Measurements from ENCODE around the gene KRTAP12-2. TPM values are rescaled to one million over a fixed set of nuclear protein-coding genes. Genes with fewer than 3 reads are reported as not detected.
"Not testable (repeated sequence)": the region's sequence is repeated elsewhere in the genome, so short reads cannot be mapped to it uniquely, and the experiment has no call there.

Gene KRTAP12-2
- total RNA-seq, 4 donors from 2014 or later = not detected

DNA sequence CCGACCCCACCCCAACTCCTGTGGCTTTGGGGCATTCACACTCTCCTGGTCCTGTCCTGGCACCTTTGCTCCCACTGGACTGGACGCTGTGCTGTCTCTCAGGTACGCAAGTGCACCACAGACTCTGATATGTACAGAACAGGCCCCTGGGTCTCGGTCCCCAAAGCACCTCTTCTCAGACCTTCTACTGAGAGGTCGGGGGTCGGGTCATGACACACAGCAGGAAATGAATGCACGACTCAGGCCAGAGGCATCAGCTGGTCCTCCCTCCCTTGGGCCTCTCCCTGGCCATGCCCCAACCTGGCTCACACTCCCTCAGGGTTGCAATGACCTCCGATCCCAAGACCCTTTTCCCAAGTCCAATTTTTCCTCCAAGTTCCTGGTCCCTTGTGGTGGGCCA is 28.5 kb upstream of the KRTAP12-2 start:
- H3K4me3 ChIP-seq = no peak overlapping the region
- H3K9me3 ChIP-seq = peaks cover 0 to 30% (median 0%) of the 10 kb centered on the region in 3 donors
- WGBS, 2 donors (ENCODE audit: low coverage in 1 of 2) = 71% methylated on average over 7 of the region's 8 CpGs; no CpG with 5 or more reads in 1 of the 2 donors
- peaks cover 63% of the 10 kb centered on the region for H3K27me3 ChIP-seq
- no peak overlapping the region for H3K27ac ChIP-seq
- no peaks in the 10 kb centered on the region for H3K4me1 ChIP-seq
- no peak for ATAC-seq
- TF ChIP-seq POLR2A (IDR thresholded peaks at IDR 0.05) = no peak
- no peak for TF ChIP-seq POLR2AphosphoS5 (IDR thresholded peaks at IDR 0.05)
- TF ChIP-seq EP300 (IDR thresholded peaks at IDR 0.05) = no peak
- no peak for TF ChIP-seq CTCF (IDR thresholded peaks at IDR 0.05)
- H3K36me3 ChIP-seq = no peaks in the 10 kb centered on the region

DNA sequence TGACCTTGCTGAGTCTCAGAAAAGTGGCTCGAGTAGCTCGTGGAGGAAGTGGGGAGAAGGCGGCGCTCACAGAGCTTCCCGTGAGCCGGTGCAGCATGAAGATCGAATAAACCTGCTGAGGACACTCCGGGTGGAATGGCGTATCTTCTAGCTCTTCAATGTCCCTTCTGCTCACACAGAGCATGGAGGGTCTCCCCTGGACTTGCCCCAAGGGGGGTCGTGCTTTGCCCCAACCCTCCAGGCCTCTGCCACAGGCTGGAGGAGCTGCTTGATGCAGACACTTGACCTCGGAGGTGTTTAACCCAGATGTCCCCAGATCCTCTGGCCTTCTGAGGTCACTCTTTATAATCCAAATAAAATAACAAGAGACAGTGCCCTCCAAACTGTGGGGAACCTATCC is 28.0 kb upstream of the KRTAP12-2 start:
- ATAC-seq = no peak
- WGBS, 2 donors (ENCODE audit: low coverage in 1 of 2) = 58 to 66% methylated on average over 5 to 9 of the region's 11 CpGs
- Histone ChIP-seq H3K36me3 (no peaks in the 10 kb centered on the region), H3K9me3 (peaks cover 0 to 30% (median 0%) of the 10 kb centered on the region in 3 donors), H3K27ac (no peak overlapping the region), H3K4me1 (no peaks in the 10 kb centered on the region), H3K4me3 (no peak overlapping the region), H3K27me3 (peaks cover 61% of the 10 kb centered on the region)
- TF ChIP-seq CTCF (IDR thresholded peaks at IDR 0.05) = no peak
- TF ChIP-seq POLR2AphosphoS5 (IDR thresholded peaks at IDR 0.05) = no peak
- no peak for TF ChIP-seq POLR2A (IDR thresholded peaks at IDR 0.05)
- no peak for TF ChIP-seq EP300 (IDR thresholded peaks at IDR 0.05)

- no peaks in the 10 kb centered on the region for H3K36me3 ChIP-seq
- 50 to 85% methylated on average over 2 of the region's 2 CpGs for WGBS, 2 donors (ENCODE audit: low coverage in 1 of 2)
- no peak for ATAC-seq
- peaks cover 0 to 30% (median 0%) of the 10 kb centered on the region in 3 donors for H3K9me3 ChIP-seq
- no peak overlapping the region for H3K27ac ChIP-seq
- no peaks in the 10 kb centered on the region for H3K4me1 ChIP-seq
- peaks cover 54% of the 10 kb centered on the region for H3K27me3 ChIP-seq
- TF ChIP-seq POLR2A (IDR thresholded peaks at IDR 0.05) = no peak
- TF ChIP-seq POLR2AphosphoS5 (IDR thresholded peaks at IDR 0.05) = no peak
- no peak for TF ChIP-seq CTCF (IDR thresholded peaks at IDR 0.05)
- no peak for TF ChIP-seq EP300 (IDR thresholded peaks at IDR 0.05)
- no peak overlapping the region for H3K4me3 ChIP-seq
These were observed 26.2 kb upstream of the KRTAP12-2 start for GRCh38 chr21:44692798-44693512.

DNA sequence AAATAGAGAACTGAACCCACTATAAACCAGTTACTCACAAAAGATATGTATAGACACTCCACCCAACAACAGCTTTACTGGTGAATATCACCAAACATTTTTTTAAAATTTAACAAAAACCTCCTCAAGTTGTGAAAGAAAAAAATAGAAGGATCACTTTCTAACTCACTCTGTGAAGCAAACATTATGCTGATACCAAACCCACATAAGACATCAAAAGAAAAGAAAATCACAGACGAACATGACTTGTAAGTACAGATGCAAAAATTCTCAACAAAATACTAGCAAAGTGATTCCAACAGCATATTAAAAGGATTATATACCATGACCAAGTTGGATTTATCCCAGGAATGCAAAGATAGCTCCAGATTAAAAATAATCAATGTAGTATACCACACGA is 25.0 kb upstream of the KRTAP12-2 start:
- TF ChIP-seq POLR2AphosphoS5 (IDR thresholded peaks at IDR 0.05) (no peak), CTCF (IDR thresholded peaks at IDR 0.05) (no peak), POLR2A (IDR thresholded peaks at IDR 0.05) (no peak), EP300 (IDR thresholded peaks at IDR 0.05) (no peak)
- 43 to 60% methylated on average over 2 of the region's 2 CpGs for WGBS, 2 donors (ENCODE audit: low coverage in 1 of 2)
- Histone ChIP-seq H3K36me3 (no peaks in the 10 kb centered on the region), H3K27ac (no peak overlapping the region), H3K4me1 (no peaks in the 10 kb centered on the region), H3K27me3 (peaks cover 54% of the 10 kb centered on the region), H3K4me3 (no peak overlapping the region), H3K9me3 (peaks cover 0 to 30% (median 0%) of the 10 kb centered on the region in 3 donors)
- ATAC-seq = no peak

DNA sequence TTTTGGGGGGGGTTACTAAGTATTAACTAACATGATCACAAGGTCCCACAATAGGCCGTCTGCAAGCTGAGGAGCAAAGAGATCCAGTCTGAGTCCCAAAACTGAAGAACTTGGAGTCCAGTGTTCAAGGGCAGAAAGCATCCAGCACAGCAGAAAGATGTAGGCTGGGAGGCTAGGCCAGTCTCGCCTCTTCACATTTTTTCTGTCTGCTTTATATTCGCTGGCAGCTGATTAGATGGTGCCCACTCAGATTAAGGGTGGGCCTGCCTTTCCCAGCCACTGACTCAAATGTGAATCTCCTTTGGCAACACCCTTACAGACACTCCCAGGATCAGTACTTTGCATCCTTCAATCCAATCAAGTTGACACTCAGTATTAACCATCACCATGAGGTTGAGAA is 23.0 kb upstream of the KRTAP12-2 start:
- ATAC-seq, H3K36me3 ChIP-seq, H3K4me3 ChIP-seq, H3K27ac ChIP-seq, H3K4me1 ChIP-seq: not testable (repeated sequence)
- Histone ChIP-seq H3K9me3 (peaks cover 0 to 25% (median 0%) of the 10 kb centered on the region in 3 donors), H3K27me3 (peaks cover 44% of the 10 kb centered on the region)
- 79 to 81% methylated on average over 2 to 3 of the region's 3 CpGs for WGBS, 2 donors (ENCODE audit: low coverage in 1 of 2)
